Spleen (tissue), 7 donors: ENCODE measurements around the gene MBLAC1.

ENCODE experiments used
- CTCF ChIP-seq, 11 experiments: fragments of 200-600 bp in 7 of 11; fragments of 450-650 bp in 4 of 11; sonication (generic) in 4 of 11; IDR thresholded peaks in 8 of 11; conservative IDR thresholded peaks in 3 of 11; 1 replicate in 7 of 11; 2 replicates in 4 of 11; pipeline versions ENCODE4 v1.4.0 to v1.8.0; 2016 to 2021; ENCODE audit warnings: antibody characterized with exemption in 11 of 11, inconsistent platforms in 4 of 11, mild to moderate bottlenecking in 1 of 11
- POLR2A ChIP-seq, 3 donors: fragments of 450-650 bp; IDR thresholded peaks; one replicate each; pipeline ENCODE4 v1.5.1; 2017; ENCODE audit warnings: antibody characterized with exemption in 3 of 3, mild to moderate bottlenecking in 1 of 3
- POLR2AphosphoS5 ChIP-seq, 3 donors: sonication (generic); formaldehyde crosslinking; IDR thresholded peaks; one replicate each; pipeline ENCODE4 v1.5.1; 2017; ENCODE audit warnings: antibody characterized with exemption in 3 of 3
- donor health status: DM: no; HTN: no; CAD: no; lungs with moderate emphysema.
- donor health status: DM: no; HTN: no; CAD: no.
- donor health status: DM: no; HTN: no; CAD: no.

GRCh38 chr7:100105534-100105933 lies 21.2 kb upstream of the MBLAC1 start:
- TF ChIP-seq POLR2A (IDR thresholded peaks at IDR 0.05), result no peak
- TF ChIP-seq CTCF (IDR thresholded peaks at IDR 0.05 in 8 of 11, conservative IDR thresholded peaks at IDR 0.05 in 3 of 11), result no peak
- TF ChIP-seq POLR2AphosphoS5 (IDR thresholded peaks at IDR 0.05), result no peak
